ENCODE results near the gene NFATC1. TPM values are rescaled to one million over a fixed set of nuclear protein-coding genes. Genes with fewer than 3 reads are reported as not detected.

The NFATC1 gene
- total RNA-seq, 2 donors from 2014 or later = 5.2 to 5.9 TPM

- TF ChIP-seq CTCF (IDR thresholded peaks at IDR 0.05) (no peak), POLR2A (IDR thresholded peaks at IDR 0.05) (no peak)
- intact Hi-C loops (cut with DNase I) = no loop called here
- Histone ChIP-seq H3K27ac (no peak overlapping the region), H3K36me3 (replicated peaks in 1 of 2; ENCODE audit: insufficient read depth in 1 of 2, low read depth in 2 of 2) (no peaks in the 10 kb centered on the region), H3K4me1 (no peaks in the 10 kb centered on the region), H3K4me3 (no peak overlapping the region), H3K27me3 (no peaks in the 10 kb centered on the region), H3K9me3 (no peaks in the 10 kb centered on the region)
- ATAC-seq = no peak
- no peak for DNase-seq
- WGBS, 2 donors = 18 to 63% methylated on average over 2 to 20 of the region's 20 CpGs
These were observed 156.5 kb downstream of the NFATC1 start for GRCh38 chr18:79552140-79552631.

GRCh38 chr18:79552696-79553095 lies 157.0 kb downstream of the NFATC1 start:
- no peak for DNase-seq
- WGBS, 2 donors = 37 to 59% methylated on average over 10 to 25 of the region's 25 CpGs
- TF ChIP-seq POLR2A (IDR thresholded peaks at IDR 0.05) (no peak), CTCF (IDR thresholded peaks at IDR 0.05) (no peak)
- no peak overlapping the region for H3K4me3 ChIP-seq
- H3K27me3 ChIP-seq = no peaks in the 10 kb centered on the region
- H3K9me3 ChIP-seq = no peaks in the 10 kb centered on the region
- intact Hi-C loops (cut with DNase I) = no loop called here
- no peak for ATAC-seq
- no peaks in the 10 kb centered on the region for H3K4me1 ChIP-seq
- no peak overlapping the region for H3K27ac ChIP-seq
- H3K36me3 ChIP-seq (replicated peaks in 1 of 2; ENCODE audit: insufficient read depth in 1 of 2, low read depth in 2 of 2) = no peaks in the 10 kb centered on the region

GRCh38 chr18:79553154-79553553 lies 157.4 kb downstream of the NFATC1 start:
- H3K36me3 ChIP-seq (replicated peaks in 1 of 2; ENCODE audit: insufficient read depth in 1 of 2, low read depth in 2 of 2) = no peaks in the 10 kb centered on the region
- ATAC-seq = no peak
- H3K27me3 ChIP-seq = no peaks in the 10 kb centered on the region
- H3K27ac ChIP-seq = no peak overlapping the region
- TF ChIP-seq POLR2A (IDR thresholded peaks at IDR 0.05) (no peak), CTCF (IDR thresholded peaks at IDR 0.05) (no peak)
- intact Hi-C loops (cut with DNase I) = no loop called here
- no peak overlapping the region for H3K4me3 ChIP-seq
- no peaks in the 10 kb centered on the region for H3K4me1 ChIP-seq
- no peaks in the 10 kb centered on the region for H3K9me3 ChIP-seq
- no peak for DNase-seq
- WGBS, 2 donors = 75 to 78% methylated on average over 15 to 24 of the region's 24 CpGs

GRCh38 chr18:79553696-79554095 lies 158.0 kb downstream of the NFATC1 start:
- H3K27ac ChIP-seq = no peak overlapping the region
- no peaks in the 10 kb centered on the region for H3K4me1 ChIP-seq
- DNase-seq (no peak), ATAC-seq (no peak)
- WGBS, 2 donors = 82 to 84% methylated on average over 16 to 25 of the region's 25 CpGs
- no peaks in the 10 kb centered on the region for H3K27me3 ChIP-seq
- H3K36me3 ChIP-seq (replicated peaks in 1 of 2; ENCODE audit: insufficient read depth in 1 of 2, low read depth in 2 of 2) = no peaks in the 10 kb centered on the region
- H3K4me3 ChIP-seq = no peak overlapping the region
- no peak for TF ChIP-seq POLR2A (IDR thresholded peaks at IDR 0.05)
- TF ChIP-seq CTCF (IDR thresholded peaks at IDR 0.05) = no peak
- intact Hi-C loops (cut with DNase I) = no loop called here
- no peaks in the 10 kb centered on the region for H3K9me3 ChIP-seq

GRCh38 chr18:79554321-79554720 lies 158.6 kb downstream of the NFATC1 start:
- DNase-seq (no peak), ATAC-seq (no peak)
- Histone ChIP-seq H3K27me3 (no peaks in the 10 kb centered on the region), H3K4me3 (no peak overlapping the region), H3K9me3 (no peaks in the 10 kb centered on the region), H3K36me3 (replicated peaks in 1 of 2; ENCODE audit: insufficient read depth in 1 of 2, low read depth in 2 of 2) (no peaks in the 10 kb centered on the region), H3K27ac (no peak overlapping the region), H3K4me1 (no peaks in the 10 kb centered on the region)
- TF ChIP-seq POLR2A (IDR thresholded peaks at IDR 0.05) (no peak), CTCF (IDR thresholded peaks at IDR 0.05) (no peak)
- intact Hi-C loops (cut with DNase I) = no loop called here
- 74 to 78% methylated on average over 13 of the region's 13 CpGs for WGBS, 2 donors
